ENCODE data around the gene USP3.

The USP3 gene

DNA sequence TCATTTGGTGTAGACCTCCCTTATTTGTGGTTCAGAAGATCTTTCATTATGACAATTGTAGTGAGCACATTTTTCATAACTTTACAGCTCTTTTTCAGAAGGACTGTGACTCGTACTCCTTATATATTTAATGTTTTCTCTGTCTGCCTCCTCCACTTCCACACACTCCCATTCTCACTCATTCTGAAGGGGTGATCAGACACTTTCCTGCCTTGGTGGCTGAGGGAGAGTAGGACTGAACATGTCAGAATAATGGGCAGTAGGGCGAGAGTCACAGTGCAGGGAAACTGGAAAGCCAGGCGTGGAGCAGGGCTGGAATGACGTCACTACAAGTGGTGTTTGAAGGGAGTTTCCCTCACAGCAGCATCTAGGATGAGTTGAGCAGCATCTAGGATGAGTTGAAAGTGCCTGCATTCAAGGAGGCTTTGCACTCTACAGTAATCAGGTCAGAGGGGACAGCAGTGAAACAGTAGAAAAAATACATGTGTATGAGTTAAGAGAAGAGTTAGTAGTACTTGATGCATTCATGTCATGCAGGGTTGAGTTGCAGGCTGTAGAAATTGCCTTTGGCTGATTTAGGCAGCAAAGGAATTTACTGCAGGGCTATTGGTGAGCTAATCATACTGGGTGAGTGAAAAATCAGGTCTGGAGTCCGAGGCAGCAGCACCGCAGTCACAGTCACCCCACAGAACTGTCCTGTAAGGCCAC lies 56.5 kb downstream of the USP3 start:
- no peak for DNase-seq (ENCODE audit: low read depth, low spot score)

DNA sequence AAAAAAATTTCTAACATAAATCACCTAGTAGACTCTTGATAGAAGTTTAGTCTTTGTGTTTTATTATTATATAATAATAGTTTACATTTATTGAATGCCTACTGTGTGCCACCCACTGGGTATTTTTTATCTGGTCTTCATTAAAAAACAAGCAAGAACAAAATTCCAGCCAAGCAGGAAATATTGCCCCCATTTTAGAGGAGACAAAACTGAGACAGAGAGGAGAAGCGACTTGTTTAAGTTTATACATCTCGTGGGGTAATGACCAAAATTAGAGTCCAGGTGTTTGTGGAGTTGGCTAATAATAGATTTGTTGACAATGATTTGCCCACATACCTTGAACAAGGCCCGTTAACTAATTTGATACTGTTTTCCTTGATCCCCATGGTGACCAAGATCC lies 59.7 kb downstream of the USP3 start:
- no peak for DNase-seq (ENCODE audit: low read depth, low spot score)
- no peak overlapping the region for H3K4me3 ChIP-seq (ENCODE audit: low read length)

More for the DNA sequence above, 56.5 kb downstream of the USP3 start:
- H3K4me3 ChIP-seq (ENCODE audit: low read length), result no peak overlapping the region

DNA sequence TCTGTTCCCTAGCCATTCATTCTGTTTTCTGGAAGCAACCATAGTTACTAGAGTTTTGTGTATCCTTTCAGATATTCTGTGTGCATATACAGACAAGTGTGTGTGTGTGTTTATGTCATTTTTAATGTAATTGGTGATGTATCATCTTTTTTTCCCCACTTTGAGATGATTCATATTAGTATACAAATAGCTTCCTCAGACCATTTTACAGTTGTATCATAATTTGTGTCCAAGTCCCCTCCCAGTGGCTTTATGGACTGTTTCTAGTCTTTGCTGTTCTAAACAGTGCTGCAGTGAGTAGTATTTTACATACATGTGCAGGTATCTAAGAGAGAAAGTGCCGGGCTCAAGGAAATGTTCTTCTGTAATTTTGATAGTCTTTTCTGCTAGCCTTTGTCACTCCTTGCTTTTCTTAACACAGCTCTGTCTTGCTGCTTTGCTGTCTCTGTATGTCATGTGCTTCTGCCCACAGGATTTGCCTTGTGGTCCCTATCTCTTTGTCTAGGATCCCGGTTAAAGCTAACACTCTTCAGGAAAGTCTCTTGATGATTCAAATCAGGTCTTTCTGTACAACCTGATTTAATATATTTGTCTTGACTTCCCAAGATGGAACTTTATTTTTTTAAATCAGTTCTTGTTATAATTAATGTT lies 61.3 kb downstream of the USP3 start:
- H3K4me3 ChIP-seq (ENCODE audit: low read length), result no peak overlapping the region
- DNase-seq (ENCODE audit: low read depth, low spot score), result no peak

DNA sequence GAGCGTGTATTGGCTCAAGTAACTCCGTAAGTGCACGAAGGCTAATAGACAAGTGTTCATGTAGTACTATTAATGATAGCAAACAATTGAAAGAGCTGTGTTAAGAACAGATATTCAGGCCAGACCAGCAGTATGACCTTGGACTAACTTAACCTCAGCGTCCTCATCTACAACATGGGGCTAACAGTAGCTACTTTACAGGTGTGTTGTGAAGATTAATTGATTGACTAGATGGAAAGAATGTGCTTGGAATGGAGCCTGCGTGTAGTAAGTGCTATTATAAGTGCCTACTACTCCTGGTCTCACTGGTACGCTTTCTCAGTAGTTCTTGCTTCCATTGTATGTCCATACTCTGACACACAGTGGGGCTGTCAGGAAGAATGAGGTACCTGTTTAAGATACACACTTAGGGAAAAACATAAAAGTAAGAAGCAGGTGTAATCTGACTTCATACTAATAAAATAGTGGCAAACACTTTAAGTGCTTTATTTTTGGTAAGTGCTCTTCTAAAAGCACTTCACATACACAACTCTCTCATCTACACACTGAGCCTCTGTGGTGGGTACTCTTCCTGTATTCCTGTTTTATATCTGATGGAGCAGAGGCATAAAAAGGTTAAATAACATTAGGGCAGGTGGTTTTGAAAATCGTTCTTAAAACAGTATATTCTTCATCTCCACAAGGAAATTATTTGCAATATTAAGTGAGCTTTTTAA lies 68.5 kb downstream of the USP3 start:
- DNase-seq (ENCODE audit: low read depth, low spot score), result no peak

DNA sequence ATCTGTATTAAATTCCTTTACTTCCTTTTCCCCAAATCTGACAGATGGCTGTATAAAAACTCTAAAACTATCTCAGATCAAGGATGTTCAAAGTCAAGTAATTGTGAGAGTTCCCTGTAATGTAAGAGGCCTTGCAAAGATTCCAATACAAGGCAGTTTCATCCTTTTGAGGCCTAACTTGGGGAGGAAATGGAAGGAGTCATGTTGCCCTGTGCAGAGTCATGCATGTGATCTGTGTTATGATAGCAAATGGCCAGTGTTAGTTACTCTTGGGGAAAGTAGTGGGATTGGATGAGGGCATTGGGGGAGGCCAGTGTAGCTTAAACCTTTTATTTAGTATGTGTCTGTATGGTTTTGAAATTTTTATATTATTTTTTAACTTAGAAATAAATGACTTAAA lies 69.1 kb downstream of the USP3 start:
- DNase-seq (ENCODE audit: low read depth, low spot score), result no peak

More for the DNA sequence above, 68.5 kb downstream of the USP3 start:
- H3K4me3 ChIP-seq (ENCODE audit: low read length), result no peak overlapping the region

DNA sequence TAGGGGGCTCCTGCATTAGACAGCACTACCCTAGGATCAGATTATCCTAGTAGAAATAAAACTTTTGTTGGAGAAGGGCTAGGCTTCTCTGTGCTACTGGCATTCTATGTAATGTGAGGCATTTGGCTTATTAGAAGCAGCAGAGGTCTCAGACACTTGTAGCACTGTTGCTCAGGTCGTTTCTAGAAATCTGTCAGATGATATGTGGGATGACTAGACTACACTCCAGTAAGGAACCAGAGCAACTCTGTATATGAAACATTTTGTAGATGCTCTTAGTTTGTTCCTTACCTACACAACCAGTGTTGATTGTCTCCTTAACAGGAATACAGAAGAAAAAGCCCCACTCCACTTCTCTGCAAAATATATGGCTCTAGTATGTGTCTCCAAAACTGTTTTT lies 70.9 kb downstream of the USP3 start:
- no peak for DNase-seq (ENCODE audit: low read depth, low spot score)

More for the DNA sequence above, 69.1 kb downstream of the USP3 start:
- no peak overlapping the region for H3K4me3 ChIP-seq (ENCODE audit: low read length)

DNA sequence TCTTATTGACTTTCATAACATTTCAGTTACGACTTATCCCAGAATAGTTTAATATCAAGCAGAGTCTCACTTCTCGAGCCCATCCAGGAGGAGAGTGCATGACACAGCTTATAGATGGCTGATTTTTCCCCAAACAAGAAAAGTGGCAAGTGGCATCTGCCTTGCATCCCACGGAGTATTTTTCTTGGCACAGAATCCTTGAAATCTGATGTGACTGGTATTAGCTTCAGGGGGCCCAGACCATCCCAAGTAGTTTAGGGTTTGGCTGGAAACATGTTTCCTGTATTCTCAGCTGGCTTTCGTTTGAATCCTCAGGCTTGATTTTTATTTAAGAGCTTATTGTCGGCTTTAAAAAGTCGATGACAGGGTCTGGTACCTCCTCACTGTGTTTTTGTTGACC lies 72.0 kb downstream of the USP3 start:
- DNase-seq (ENCODE audit: low read depth, low spot score), result no peak
- H3K4me3 ChIP-seq (ENCODE audit: low read length), result no peak overlapping the region

More for the DNA sequence above, 70.9 kb downstream of the USP3 start:
- H3K4me3 ChIP-seq (ENCODE audit: low read length), result no peak overlapping the region

DNA sequence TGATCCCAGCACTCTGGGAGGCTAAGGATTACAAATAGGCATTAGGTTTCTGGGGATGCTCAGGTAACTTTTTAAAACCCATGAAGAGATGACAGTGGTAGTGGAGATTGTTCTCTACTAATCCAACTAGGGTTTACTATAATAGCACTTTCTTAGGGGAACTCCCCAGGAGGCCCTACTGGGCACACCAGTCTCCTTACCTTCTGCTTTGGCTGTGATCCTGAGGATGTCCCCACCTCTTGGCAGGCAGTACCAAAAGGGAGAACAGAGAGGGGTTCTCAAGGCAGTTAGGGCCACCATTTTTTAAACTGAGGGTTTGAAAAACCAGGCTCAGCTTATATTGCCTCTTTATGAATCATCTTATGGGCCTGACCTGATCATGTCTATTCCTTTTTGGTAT lies 77.8 kb downstream of the USP3 start:
- no peak for DNase-seq (ENCODE audit: low read depth, low spot score)
- H3K4me3 ChIP-seq (ENCODE audit: low read length), result no peak overlapping the region

DNA sequence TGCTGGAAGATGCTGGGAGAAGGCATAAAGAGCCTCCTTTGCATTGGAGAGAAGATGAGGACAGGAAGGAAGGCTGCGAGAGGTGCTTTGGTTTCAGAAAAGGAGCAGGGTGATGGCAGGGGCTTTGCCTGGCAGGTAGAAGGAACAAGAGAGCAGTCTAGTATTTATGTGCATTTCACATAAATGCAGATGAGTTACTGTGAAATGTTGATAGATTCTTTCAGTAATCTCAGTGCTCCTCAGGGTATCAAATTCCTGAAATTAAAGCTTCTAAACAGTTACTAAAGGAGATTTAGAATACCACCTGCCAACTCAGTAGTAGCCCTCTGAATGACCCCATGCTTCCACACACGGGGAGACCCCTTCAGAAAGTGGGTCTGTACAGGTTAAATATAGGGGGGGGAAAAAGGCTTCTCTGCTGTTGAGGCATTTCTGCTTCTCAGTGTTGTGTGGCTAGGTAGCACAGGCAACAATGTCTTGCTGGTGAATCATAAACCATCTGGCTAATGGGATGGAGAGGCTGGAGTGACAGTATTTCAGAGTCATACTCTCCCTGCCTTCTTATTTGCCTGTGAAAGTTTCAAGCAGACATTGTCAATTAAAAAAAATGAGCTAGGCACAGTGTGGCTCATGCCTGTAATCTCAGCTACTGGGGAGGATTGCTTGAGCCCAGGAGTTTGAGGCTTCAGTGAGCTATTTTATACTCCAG lies 78.5 kb downstream of the USP3 start:
- no peak for DNase-seq (ENCODE audit: low read depth, low spot score)
- no peak overlapping the region for H3K4me3 ChIP-seq (ENCODE audit: low read length)

DNA sequence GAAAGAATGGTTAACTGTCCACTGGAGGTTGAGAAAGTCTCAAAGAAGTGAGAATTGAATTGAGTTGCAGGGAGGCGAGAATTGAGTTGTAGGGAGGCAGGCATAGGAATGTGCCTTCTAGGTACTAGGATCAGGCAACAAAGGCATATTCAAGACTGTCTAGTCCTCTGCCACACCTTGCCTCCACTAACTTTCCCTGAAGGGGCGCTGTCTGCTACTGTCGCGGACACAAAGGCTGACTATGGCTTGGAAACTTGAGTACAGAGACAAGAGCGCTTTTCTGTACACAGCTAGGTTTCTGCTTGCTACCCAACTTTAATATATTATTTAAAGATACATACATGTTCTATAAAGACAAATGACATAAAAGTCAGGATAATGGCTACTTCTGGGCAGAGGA lies 82.4 kb downstream of the USP3 start:
- no peak overlapping the region for H3K4me3 ChIP-seq (ENCODE audit: low read length)
- no peak for DNase-seq (ENCODE audit: low read depth, low spot score)

DNA sequence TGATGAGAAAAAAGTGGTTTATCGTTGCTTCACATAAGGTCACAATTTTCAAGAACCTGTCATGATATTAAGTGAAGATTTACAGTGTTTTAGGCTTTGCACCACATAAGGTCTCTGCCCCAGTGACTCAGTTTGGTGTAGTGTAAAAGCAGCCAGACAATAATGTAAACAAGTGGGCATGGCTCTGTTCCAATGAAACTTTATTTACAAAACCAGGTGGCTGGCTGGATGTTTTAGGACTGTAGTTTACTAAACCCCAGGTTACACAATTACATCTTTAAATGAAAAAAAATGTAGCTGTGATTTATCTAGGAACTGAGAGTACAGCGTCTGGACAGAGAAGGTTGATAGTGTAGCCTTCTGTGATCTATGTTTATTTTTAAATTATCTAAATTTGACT lies 83.1 kb downstream of the USP3 start:
- no peak for DNase-seq (ENCODE audit: low read depth, low spot score)
- H3K4me3 ChIP-seq (ENCODE audit: low read length), result no peak overlapping the region

DNA sequence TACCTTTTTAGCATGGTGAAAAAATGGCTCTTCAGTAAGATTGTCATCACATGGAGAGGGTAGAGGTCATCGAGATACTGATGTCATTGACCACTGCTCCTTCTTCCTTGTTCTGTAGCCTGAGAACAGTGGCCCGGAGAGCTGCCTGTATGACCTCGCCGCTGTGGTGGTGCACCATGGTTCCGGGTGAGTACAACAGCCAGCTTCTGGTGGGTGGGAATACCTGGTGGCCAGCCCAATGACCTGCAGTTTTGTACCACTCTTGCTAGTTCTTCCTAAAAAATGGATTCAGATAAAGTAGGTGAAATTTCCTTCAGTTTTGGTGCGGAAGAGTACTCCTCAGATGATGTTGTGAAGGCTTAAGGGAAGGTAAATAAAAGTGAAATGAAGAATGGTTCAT lies 84.4 kb downstream of the USP3 start:
- DNase-seq (ENCODE audit: low read depth, low spot score), result no peak
- H3K4me3 ChIP-seq (ENCODE audit: low read length), result no peak overlapping the region

DNA sequence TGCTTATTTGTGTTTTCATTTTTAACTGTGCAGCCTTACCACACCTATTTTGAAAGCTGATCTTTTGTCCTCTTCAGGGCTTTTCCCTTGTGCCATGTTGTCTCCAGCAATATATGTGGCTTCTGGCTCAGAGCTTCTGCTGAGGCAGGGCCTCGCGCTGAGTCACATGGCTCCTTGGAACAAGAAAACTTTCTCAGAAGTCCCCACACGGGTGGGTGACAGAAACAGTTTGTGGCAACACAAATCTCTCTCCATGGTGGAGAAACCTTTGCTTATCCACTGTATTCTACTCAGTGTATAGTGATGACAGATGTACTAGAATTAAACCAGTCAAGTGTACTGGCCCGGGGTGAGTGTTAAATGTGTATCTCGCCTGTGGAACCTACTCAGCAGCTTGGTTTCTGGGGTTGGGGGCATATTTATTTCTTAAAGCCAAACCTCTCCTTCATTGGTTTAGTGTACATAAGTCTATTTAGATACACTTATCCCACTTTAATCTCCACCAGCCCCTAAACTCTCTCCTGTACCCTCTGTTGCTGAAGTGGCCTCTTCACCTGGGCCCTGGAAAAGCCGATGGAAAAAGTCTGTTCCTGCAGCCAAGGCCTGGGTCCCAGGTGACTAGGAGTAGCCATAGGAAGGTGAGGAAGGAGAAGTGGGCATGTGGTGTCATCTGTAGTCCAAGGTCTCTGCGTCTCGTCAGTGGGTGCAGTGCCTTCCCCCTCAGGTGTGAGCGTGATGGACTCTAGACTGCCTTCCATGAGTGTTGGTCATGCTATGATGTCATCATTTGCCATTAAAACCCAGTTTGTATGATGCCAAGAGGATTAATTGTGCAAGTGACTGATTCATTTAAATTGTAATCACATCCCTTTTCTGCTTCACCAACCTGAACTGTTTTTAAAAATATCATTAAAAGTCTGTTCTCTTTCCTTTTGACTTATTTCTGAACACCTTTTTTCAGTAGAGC lies 89.6 kb downstream of the USP3 start:
- DNase-seq (ENCODE audit: low read depth, low spot score), result no peak
- no peak overlapping the region for H3K4me3 ChIP-seq (ENCODE audit: low read length)

DNA sequence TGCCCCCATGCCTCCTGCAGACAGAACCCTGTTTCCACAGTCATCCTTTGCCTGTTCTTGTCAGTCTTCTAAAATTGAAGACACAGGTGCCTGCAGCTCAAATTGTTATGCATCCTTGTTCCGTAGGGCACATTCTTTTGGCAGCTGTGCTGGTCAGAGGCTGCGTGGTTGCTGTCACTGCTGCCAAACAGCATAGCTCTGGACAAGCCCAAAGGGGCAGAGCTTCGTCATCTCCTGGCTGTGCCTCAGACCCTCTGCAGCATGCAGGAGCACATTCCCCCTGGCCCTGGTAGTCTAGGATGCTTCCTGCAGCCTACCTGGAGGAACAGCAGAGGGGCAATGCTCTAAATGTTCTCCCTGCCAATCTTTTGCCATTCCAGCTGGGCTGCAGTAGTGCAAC lies 90.7 kb downstream of the USP3 start:
- DNase-seq (ENCODE audit: low read depth, low spot score), result no peak
- H3K4me3 ChIP-seq (ENCODE audit: low read length), result no peak overlapping the region

DNA sequence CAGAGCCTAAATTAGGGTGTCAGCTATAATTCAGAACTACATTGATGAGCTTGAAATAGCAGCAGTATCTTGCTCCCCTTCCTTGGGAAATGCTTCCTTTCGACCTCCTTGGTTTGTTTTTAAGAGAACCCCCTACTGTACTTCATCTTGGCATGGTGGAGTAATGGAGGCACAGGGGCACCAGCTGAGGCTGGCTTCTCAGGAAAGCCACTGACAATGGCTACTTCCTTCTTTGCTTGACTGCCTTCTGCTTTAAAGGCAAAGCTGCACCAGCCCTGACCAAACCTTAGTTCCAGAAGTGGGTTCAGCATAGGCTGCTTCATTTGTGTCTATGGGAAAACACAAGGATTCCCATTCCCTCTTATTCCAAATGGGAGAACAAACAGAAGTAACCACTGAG lies 91.3 kb downstream of the USP3 start:
- DNase-seq (ENCODE audit: low read depth, low spot score), result no peak
- no peak overlapping the region for H3K4me3 ChIP-seq (ENCODE audit: low read length)

DNA sequence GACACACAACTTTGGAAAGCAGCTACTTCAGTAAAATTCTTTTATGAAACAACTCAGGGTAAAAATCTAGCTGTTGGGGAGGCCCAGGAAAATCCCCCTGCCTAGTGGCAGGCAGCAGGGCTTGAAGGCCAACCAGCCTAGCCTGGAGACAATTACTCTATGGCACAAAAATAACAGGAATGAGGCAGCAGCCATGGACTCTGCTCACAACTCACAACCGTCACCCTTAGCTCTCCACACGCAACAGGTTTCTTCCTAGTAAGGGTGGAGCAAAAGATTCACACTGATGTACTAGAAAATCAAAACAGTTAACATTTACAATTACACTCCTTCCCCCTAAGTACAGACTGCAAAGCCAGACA lies 92.3 kb downstream of the USP3 start:
- no peak for DNase-seq (ENCODE audit: low read depth, low spot score)
- no peak overlapping the region for H3K4me3 ChIP-seq (ENCODE audit: low read length)

DNA sequence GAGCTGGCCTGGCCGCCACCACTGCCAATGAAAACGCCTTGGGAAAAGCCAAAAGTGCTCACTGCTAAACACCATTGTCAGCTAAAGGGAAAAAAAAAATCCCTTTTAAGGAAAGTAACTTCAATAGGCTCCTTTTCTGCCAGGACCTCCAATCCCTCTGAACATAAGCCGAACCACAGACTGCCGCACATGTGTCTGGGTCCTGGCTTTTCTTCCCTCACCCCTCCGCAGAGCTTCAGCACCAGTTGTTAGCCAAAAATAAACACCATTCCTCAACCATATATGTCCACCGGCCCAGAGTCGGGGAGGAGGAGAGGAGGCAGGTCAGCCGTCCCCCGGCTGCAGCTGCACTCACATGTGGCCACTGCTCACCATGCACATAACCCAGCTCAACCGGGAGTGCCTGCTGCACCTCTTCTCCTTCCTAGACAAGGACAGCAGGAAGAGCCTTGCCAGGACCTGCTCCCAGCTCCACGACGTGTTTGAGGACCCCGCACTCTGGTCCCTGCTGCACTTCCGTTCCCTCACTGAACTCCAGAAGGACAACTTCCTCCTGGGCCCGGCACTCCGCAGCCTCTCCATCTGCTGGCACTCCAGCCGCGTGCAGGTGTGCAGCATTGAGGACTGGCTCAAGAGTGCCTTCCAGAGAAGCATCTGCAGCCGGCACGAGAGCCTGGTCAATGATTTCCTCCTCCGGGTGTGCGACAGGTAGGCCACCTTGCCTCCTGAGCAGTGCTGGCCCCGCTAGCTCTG lies 92.8 kb downstream of the USP3 start, which contains the start of gene FBXL22:
Gene FBXL22, plus strand, starts transcription at position 350 of the 753 bp plus-strand sequence. Its CDS starts 6 bp downstream, at position 356.
- DNase-seq (ENCODE audit: low read depth, low spot score), result no peak
- no peak within 1 kb of the TSS for H3K4me3 ChIP-seq (ENCODE audit: low read length)

DNA sequence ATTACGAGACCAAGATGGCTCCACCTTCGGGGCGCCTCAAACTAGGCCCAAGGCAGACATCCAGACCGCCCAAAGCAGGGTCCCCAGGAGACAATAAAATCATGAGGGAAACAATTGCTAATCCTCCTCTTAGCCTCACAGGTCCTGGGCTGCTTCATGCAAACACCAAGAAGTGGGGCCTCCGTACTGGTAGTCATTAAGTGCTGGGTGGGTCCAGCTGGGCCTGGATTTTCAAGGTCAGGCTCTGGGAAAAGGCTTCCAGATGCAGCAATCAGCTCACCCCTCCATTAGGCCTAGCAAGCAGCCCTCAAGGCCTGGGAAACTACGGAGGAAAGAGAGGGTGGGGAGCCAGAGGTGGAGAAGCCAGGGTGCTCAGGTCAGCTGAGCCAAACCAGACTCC lies 93.4 kb downstream of the USP3 start:
- no peak overlapping the region for H3K4me3 ChIP-seq (ENCODE audit: low read length)

More for the DNA sequence above, 93.4 kb downstream of the USP3 start:
- DNase-seq (ENCODE audit: low read depth, low spot score), result no peak

Data from Jurkat, Clone E6-1 (cell line).